Measurements from ENCODE around the gene NRIP1.

DNA sequence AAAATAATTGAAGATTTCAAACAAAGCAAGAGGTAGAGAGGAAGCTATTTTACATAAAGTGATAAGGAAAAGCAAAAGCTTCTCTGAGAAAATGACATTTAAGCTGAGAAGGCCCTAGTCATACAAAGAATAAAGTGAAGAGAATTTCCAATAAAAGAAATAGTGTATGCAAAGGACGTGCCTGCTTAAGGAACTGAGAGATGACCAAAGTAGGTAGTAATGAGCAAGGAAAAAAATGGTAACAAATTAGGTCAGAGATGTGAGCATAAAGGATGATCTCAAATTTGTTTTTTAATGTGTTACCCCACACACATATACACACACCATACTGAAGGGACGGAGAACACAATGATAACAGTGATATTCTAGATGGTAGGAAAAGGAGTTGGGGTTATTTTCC is 46.4 kb downstream of the NRIP1 start:
- no peak for TF ChIP-seq CBX3 (IDR thresholded peaks at IDR 0.05; ENCODE audit: borderline replicate concordance, low read depth)
- TF ChIP-seq, protein P1, sequence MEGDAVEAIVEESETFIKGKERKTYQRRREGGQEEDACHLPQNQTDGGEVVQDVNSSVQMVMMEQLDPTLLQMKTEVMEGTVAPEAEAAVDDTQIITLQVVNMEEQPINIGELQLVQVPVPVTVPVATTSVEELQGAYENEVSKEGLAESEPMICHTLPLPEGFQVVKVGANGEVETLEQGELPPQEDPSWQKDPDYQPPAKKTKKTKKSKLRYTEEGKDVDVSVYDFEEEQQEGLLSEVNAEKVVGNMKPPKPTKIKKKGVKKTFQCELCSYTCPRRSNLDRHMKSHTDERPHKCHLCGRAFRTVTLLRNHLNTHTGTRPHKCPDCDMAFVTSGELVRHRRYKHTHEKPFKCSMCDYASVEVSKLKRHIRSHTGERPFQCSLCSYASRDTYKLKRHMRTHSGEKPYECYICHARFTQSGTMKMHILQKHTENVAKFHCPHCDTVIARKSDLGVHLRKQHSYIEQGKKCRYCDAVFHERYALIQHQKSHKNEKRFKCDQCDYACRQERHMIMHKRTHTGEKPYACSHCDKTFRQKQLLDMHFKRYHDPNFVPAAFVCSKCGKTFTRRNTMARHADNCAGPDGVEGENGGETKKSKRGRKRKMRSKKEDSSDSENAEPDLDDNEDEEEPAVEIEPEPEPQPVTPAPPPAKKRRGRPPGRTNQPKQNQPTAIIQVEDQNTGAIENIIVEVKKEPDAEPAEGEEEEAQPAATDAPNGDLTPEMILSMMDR (IDR thresholded peaks at IDR 0.05 in 2 of 3, conservative IDR thresholded peaks at IDR 0.05 in 1 of 3; ENCODE audit: control insufficient read depth in 2 of 3, extremely low read depth in 1 of 3, insufficient read depth in 1 of 3, low read depth in 3 of 3, low read length in 3 of 3): no peak
- no peak for TF ChIP-seq HDAC2 (IDR thresholded peaks at IDR 0.05)
- TF ChIP-seq BMI1 (IDR thresholded peaks at IDR 0.05; ENCODE audit: borderline replicate concordance): no peak
- no peak for TF ChIP-seq NFIC (IDR thresholded peaks at IDR 0.05; ENCODE audit: low read depth, low read length)
- TF ChIP-seq JUNB (IDR thresholded peaks at IDR 0.05): no peak
- no peak for TF ChIP-seq SIX5 (IDR thresholded peaks at IDR 0.05; ENCODE audit: low read depth, low read length, severe bottlenecking)
- TF ChIP-seq FOXK2 (IDR thresholded peaks at IDR 0.05): no peak
- TF ChIP-seq, protein P2, sequence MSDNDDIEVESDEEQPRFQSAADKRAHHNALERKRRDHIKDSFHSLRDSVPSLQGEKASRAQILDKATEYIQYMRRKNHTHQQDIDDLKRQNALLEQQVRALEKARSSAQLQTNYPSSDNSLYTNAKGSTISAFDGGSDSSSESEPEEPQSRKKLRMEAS (IDR thresholded peaks at IDR 0.05; ENCODE audit: low read depth, low read length): no peak
- TF ChIP-seq POLR2A (IDR thresholded peaks at IDR 0.05; ENCODE audit: low read depth, low read length): no peak

All from GM12878 (cell line).